HTERT RPE-1 (cell line): ENCODE measurements around the gene SLC35A1.

ENCODE experiments used
- in situ Hi-C: fragments of 300-500 bp; cut with MboI; formaldehyde crosslinking; loops from 4 replicates; pipeline ENCODE4 v1.14.3; 2020; ENCODE audit warnings: low sequenced_read_pairs

Gene SLC35A1

DNA sequence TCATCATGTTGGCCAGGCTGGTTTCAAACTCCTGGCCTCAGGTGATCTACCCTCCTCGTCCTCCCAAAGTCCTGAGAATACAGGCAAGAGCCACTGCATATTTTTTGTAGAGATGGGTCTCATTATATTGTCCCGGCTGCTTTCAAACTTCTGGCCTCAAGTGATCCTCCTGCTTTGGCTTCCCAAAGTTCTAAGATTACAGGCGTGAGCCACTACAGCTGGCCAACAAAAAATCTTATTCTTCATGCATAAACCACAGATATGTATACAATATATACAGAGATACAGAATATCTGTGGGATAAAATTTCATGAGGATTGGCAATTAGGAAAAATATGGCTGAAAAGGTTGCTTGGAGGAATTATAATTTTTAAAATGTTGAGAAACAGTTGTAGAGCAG lies 49.9 kb downstream of the SLC35A1 start:
- in situ Hi-C loops, result no loop called here

DNA sequence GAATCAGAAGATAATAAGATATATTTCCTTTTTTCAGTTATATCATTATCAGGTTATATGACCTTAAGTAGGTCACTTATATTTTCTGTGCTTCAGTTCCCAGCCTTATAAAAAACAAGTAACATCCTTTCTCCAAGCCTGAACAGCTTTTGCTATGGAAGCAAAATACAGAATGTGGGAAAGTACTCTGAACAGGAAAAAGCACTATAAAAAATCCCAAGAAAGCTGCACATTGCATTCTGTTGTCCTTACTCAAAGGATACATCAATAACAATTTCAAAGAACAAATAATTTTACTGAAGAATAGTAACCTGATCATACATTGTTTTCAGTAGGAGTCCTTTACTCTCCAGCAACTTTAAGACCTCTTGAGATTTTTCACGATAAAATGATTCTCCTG lies 56.4 kb downstream of the SLC35A1 start:
- in situ Hi-C loops, result no loop called here

DNA sequence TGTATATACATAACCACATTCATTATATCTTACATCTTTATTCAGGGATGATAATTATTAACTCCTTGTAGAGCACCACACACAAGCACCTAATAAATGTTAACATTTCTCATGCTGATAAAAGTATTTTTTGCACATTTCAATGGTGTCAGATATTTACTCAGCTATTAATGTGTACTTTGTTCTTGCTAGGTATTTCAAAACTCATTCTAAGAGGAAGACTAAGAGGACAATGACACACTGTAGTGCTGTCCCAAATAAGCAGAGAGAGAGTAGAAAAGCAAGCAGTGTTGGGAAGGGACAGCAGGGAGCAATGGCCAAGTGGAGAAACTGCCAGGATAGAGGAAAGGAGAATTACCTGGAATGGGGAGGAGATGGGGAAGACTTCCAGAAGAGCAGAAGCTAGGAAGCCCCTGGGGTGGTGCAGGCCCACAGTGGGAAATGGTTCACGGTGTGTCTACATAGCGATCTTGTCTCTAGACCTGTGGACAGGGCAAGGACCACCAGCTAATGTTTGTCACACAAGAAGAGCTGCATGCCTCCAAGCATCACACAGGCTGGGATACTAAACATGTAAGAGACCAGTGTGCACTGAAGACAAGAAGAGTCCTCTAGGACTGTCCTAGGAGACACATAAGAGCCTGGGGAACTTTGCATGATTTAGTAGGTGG lies 61.7 kb downstream of the SLC35A1 start:
- in situ Hi-C loops, result no loop called here

DNA sequence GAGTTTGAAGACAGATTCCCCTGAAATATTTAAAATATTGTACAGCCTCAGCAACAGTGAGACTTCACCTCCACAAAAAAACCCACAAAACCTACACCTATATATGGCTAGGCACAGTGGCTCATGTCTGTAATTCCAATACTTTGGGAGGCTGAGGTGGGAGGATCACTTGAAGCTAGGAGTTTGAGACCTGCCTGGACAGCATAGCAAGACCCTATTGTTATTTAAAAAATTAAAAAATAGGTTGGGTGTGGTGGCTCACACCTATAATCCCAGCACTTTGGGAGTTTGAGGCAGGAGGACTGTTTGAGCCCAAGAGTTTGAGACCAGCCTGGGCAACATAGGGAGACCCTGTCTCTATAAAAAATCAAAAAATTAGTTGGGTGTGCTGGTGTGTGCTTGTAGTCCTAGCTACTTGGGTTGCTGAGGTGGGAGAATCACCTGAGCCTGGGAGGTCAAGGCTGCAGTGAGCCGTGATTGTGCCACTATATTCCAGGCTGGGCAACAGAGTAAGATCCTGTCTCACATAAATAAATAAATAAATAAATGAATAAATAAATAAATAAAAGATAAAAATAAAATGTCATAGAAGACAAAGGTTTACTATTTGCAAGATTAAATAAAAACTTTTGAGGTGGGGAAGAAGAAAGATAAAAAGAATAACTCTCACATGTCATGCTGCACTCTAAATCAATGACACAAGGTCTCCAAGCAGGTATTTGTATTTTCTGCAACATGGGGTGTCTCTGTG lies 65.9 kb downstream of the SLC35A1 start:
- in situ Hi-C loops, result no loop called here

DNA sequence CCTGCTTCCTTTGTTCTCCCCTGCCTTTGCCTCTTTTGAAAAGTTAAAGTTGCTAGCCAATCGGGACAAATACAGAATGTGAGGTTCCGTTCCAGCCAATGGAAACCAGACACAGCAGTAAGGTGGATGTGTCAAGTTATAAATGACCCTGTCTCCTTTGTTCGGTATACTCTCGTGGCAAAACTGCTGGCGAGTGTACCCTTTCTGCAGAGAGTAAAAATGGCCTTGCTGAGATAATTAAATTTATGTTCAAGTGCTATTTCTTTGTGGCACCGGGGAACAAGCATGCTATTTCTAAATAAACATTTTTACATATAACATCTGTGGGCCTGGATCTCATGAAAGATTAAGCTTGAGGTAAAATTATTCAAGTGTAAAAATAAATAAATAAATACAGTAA lies 66.8 kb downstream of the SLC35A1 start:
- in situ Hi-C loops, result no loop called here

DNA sequence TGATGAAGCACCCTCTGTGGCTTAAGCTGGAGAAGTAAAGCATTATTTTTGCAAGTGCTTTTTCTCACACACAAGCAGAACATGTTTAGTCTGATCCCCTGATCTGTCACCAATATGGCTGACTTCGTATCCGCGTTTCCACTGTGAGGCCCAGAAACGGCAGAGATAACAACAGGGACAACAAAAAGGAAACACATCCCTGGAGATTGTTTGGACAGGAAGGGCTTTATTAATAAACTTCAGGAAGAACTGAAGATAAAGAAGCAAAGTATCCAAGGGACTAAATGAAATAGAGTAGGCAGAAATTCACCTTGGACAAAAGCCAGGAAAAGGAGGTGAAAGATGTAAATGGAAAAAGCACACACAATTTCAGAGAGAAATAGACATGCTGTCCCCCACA lies 67.8 kb downstream of the SLC35A1 start:
- in situ Hi-C loops, result no loop called here

DNA sequence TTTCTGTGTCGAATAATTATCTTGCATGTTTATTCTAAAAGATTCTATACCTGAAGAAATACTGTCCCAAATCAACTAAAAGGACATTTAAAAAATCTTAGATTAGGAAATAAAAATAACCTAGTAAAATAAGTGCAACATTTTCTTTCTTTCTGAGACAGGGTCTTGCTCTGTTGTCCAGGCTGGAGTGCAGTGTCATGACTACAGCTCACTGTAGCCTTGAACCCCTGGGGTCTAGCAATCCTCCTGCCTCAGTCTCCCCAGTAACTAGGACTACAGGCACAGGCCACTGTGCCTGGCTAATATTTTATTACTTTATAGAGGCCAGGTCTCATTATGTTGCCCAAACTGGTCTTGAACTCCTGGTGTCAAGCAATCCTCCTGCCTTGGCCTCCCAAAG lies 68.3 kb downstream of the SLC35A1 start:
- in situ Hi-C loops, result no loop called here

DNA sequence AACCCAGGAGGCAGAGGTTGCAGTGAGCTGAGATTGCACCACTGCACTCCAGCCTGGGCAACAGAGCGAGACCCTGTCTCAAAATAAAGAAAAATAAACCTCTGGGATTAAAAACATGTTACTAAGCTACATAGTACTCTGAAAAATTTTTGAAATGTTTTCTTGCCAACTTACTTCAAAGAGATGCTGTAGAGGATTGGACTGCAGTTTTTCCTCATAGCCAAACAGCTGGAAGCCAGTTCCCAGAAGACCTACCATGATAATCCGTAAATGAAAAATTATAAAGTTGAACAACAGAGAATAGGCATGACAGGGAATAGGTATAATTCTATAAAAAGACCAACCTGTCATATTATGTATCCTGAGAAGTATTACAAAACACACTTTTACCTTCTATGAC lies 69.0 kb downstream of the SLC35A1 start:
- in situ Hi-C loops, result no loop called here

DNA sequence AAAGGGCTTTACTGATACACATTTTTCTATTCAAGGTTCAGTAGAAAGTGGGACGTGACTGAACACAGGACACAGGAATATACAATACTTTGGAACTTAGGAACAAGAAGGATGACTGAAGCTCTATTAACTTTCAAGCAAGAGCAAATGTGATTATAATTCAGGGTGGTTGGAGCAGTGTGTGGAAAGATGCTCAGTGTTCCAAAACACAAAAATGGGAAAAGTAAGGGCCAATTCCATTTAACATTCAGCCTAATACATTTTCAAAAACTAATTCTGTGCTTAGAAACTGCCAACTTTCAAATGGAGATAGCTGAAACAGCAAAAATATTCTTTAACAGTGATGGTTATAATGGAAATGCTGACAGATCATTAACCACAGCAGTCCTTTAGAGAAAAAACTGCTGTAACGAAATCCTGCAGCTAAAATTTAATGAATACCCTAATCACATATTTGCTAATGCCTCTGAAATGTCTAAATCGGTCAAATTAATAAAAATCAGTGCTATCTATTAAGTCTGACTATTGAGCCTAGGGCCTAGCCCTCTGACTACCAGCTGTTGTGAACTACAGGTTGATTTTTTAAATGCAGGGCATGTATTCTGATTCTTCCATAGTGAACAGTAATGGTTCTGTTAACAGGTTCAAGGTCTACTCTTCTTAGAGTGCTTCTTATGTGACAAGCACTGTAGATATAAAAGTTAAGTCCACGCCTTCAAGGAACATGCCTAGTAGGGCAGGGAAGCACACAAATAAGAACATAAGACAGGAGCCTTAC lies 71.1 kb downstream of the SLC35A1 start:
- in situ Hi-C loops, result no loop called here

DNA sequence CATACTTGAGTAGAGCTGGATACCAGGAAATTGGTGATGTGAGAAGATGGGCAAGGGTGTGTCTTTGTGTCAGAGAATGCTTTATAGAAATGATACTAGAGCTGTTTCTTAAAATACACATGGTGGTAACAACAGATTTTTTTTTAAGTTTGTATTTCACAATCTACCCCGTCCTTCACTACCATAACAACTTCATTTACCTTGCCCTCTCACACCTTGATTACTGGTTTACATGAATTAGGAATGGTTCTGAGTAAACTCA lies 71.6 kb downstream of the SLC35A1 start:
- in situ Hi-C loops, result no loop called here

DNA sequence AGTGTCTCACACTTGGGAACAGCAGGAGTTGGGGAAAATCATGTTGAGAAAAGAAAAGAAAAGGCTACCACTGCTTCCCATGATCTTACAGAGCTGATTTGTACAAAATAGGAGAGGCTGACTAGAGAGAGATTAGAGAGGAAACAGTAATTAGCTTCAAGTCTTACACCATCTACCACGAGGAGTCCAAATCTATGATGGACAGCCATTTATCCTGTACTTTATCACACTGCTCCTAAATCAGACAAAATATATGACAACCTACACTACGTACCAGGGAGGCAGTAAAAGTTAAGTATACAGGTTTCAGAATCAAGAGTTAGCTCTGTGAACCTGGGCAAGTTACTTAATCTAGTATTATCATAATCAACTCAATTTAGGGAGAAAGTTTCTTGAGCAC lies 79.0 kb downstream of the SLC35A1 start:
- in situ Hi-C loops, result no loop called here

DNA sequence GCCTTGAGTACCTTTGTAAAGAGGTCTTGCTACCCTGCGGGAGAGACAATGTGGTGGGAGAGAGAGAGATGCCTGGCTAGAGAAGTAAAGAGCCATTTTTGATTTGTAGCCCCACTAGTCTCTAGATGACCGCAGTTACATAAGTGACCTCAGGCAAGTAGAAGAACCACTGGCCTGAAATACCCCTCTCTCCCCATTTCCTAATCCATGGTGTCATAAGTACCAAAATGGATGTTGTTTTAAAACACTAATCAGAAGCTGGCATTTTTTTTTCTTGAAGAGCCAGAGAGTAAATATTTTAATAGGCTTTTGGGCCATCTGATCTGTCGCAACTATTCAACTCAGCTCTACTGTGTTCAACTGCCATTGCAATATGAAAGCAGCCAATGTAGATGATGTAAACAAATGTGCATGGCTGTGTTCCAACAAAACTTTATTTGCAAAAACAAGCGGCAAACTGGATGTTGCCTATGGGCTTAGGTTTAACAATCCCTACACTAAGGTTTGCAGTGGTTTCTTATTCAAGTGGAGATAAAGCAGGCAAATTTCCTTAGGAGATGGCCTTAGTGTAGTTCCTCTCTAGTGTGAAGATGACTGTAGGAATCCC lies 80.5 kb downstream of the SLC35A1 start:
- in situ Hi-C loops, result no loop called here

DNA sequence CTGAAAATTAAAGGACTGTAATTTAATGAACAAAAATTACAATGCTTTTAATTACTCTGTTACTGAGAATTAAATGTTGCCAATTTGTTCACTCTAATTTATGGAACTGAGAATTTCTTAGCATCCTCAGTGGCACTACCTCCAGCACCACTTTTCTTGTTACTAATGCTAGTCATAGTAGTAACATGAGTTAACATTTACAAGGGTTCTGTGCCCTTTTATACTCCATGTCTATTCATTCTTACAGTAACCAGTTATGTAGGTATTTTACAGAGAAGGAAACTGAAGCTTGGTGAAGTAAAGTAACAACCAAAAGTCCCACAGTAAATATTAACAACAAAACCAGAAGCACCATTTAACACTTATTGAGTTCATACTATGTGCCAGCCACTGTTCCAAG lies 82.7 kb downstream of the SLC35A1 start:
- in situ Hi-C loops, result no loop called here

DNA sequence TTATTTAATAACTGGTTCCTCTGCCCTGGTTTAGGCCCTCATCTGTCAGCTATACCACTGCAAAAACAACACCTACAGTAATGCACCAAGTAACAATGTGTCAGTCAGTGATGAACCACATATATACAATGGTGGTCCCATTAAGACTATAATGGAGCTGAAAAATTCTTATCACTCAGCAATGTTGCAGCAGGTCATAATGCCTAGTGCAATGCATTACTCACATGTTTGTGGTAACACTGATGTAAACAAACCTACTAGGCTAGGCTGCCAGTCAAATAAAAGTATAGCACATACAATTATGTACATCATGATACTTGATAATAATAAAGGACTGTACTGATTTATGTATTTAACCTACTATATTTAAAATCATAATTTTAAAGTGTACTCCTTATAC lies 85.7 kb downstream of the SLC35A1 start:
- in situ Hi-C loops, result no loop called here

DNA sequence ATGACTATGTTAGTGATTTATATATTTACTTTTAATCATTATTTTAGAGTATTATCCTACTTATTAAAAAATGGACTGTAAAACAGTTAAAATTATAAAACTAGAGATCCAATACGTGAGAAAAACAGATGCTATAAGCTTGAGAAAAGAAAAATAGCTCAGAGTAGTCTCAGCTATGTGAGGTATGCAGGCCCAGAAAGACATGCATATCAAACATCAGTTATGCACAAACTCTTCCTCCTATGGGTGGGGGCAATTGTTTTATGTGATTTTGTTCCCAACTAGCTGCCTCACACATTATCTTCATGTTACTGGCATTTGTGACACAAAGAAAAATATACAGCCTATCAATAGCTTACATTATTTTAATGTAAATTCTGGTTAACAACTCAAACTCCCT lies 88.2 kb downstream of the SLC35A1 start:
- in situ Hi-C loops, result no loop called here
